Fibroblast of villous mesenchyme (primary cell): ENCODE data around the gene APOOL. TPM values are rescaled to one million over a fixed set of nuclear protein-coding genes. Genes with fewer than 3 reads are reported as not detected.
A peak's percentile ranks its signal among the peaks of the same experiment; 100 is the strongest.
"Not testable (repeated sequence)": the region's sequence is repeated elsewhere in the genome, so short reads cannot be mapped to it uniquely, and the experiment has no call there.

Experiments
- DNase-seq: peaks from one replicate; pipeline ENCODE4 v3.0.0-alpha.2; 2010; ENCODE audit warnings: low read depth
- H3K4me3 ChIP-seq: 2 replicates; pipeline ENCODE4 v1.5.1; 2011; ENCODE audit warnings: low read depth, mild to moderate bottlenecking, low read length
- total RNA-seq: library from RNA; depleted of rRNA; stranded (reverse); fragments of >200 nt; gene quantifications from 2 replicates; pipeline ENCODE4 v1.2.3, GENCODE V29; 2012
- TF ChIP-seq, protein P1 (sequence below): IDR thresholded peaks from 2 replicates; pipeline ENCODE4 v1.5.1; 2012; ENCODE audit warnings: low read depth, mild to moderate bottlenecking, low read length; ENCODE audit not compliant: insufficient read depth

The APOOL gene
- total RNA-seq, 1 donor, result 10.4 TPM

GRCh38 chrX:85012098-85012497 is 8.4 kb downstream of the APOOL start:
- no peak for DNase-seq
- TF ChIP-seq, protein P1, sequence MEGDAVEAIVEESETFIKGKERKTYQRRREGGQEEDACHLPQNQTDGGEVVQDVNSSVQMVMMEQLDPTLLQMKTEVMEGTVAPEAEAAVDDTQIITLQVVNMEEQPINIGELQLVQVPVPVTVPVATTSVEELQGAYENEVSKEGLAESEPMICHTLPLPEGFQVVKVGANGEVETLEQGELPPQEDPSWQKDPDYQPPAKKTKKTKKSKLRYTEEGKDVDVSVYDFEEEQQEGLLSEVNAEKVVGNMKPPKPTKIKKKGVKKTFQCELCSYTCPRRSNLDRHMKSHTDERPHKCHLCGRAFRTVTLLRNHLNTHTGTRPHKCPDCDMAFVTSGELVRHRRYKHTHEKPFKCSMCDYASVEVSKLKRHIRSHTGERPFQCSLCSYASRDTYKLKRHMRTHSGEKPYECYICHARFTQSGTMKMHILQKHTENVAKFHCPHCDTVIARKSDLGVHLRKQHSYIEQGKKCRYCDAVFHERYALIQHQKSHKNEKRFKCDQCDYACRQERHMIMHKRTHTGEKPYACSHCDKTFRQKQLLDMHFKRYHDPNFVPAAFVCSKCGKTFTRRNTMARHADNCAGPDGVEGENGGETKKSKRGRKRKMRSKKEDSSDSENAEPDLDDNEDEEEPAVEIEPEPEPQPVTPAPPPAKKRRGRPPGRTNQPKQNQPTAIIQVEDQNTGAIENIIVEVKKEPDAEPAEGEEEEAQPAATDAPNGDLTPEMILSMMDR, result no peak
- H3K4me3 ChIP-seq, result no peak overlapping the region

DNA sequence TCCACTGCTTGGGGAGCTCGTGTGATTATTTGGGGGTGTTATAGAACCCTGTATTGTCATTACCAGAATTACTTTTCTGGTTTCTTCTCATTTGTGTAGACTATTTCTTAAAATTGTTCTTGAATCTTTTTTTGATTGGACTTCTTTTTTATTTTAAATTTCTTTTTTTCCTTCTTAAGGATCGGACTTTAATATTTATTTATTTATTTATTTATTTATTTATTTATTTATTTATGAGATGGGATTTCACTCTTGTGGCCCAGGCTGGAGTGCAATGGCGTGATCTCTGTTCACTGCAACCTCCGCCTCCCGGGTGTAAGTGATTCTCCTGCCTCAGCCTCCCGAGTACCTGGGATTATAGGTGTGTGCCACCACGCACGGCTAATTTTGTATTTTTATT is 11.7 kb downstream of the APOOL start:
- DNase-seq, H3K4me3 ChIP-seq: not testable (repeated sequence)

GRCh38 chrX:85017721-85018120 is 14.0 kb downstream of the APOOL start:
- DNase-seq, result peak; percentile 8
- TF ChIP-seq, protein P1, result no peak
- no peak overlapping the region for H3K4me3 ChIP-seq

- DNase-seq, result no peak
- TF ChIP-seq, protein P1, result no peak
These were observed 14.8 kb downstream of the APOOL start for GRCh38 chrX:85018471-85018870.

GRCh38 chrX:85020216-85020615 is 16.5 kb downstream of the APOOL start:
- DNase-seq, result no peak
- H3K4me3 ChIP-seq, result no peak overlapping the region
- TF ChIP-seq, protein P1, result no peak

More at GRCh38 chrX:85018471-85018870, 14.8 kb downstream of the APOOL start:
- H3K4me3 ChIP-seq, result no peak overlapping the region

- peak; percentile 1 for DNase-seq
- H3K4me3 ChIP-seq, result no peak overlapping the region
- TF ChIP-seq, protein P1, result no peak
These were observed 20.4 kb downstream of the APOOL start for GRCh38 chrX:85024044-85024443.

- H3K4me3 ChIP-seq, result no peak overlapping the region
- DNase-seq, result no peak
- TF ChIP-seq, protein P1, result no peak
These were observed 20.9 kb downstream of the APOOL start for GRCh38 chrX:85024562-85024961.
